Loucy (cell line): ENCODE results near the gene COL5A3.
"Not testable (repeated sequence)": the region's sequence is repeated elsewhere in the genome, so short reads cannot be mapped to it uniquely, and the experiment has no call there.

ENCODE experiments used
- H2AFZ ChIP-seq: fragments of 200-600 bp; sonication (generic); 2 replicates; pipeline ENCODE4 v1.6.0; 2016; ENCODE audit warnings: antibody characterized with exemption, mild to moderate bottlenecking, low read length, moderate library complexity
- H3F3A ChIP-seq: fragments of 200-600 bp; 2 replicates; pipeline ENCODE4 v1.6.0; 2016; ENCODE audit warnings: antibody characterized with exemption, low read depth, mild to moderate bottlenecking
- H3K27me3 ChIP-seq: fragments of 200-600 bp; sonication (generic); 2 replicates; pipeline ENCODE4 v1.6.1; 2014; ENCODE audit warnings: low read length, mild to moderate bottlenecking; ENCODE audit not compliant: insufficient read depth, poor library complexity, severe bottlenecking
- H3K36me3 ChIP-seq: fragments of 200-600 bp; sonication (generic); 2 replicates; pipeline ENCODE4 v1.6.1; 2016; ENCODE audit warnings: low read length; ENCODE audit not compliant: insufficient read depth
- H3K4me1 ChIP-seq: fragments of 200-600 bp; sonication (generic); 2 replicates; pipeline ENCODE4 v1.5.1; 2014; ENCODE audit warnings: low read length, mild to moderate bottlenecking; ENCODE audit not compliant: insufficient read depth, poor library complexity, severe bottlenecking
- H3K4me2 ChIP-seq: fragments of 200-600 bp; sonication (generic); 2 replicates; pipeline ENCODE4 v1.6.0; 2014; ENCODE audit warnings: antibody characterized with exemption, low read length, low read depth, mild to moderate bottlenecking; ENCODE audit not compliant: poor library complexity, severe bottlenecking
- H3K4me3 ChIP-seq: fragments of 200-600 bp; sonication (generic); 2 replicates; pipeline ENCODE4 v1.5.1; 2014; ENCODE audit warnings: low read length, mild to moderate bottlenecking, mixed read lengths; ENCODE audit not compliant: poor library complexity, severe bottlenecking
- H3K79me2 ChIP-seq: fragments of 200-600 bp; sonication (generic); 2 replicates; pipeline ENCODE4 v1.6.1; 2014; ENCODE audit warnings: low read length; ENCODE audit not compliant: insufficient read depth
- H3K9ac ChIP-seq: fragments of 200-600 bp; sonication (generic); 2 replicates; pipeline ENCODE4 v1.6.0; 2014; ENCODE audit warnings: mild to moderate bottlenecking, low read depth, low read length, moderate library complexity; ENCODE audit not compliant: poor library complexity, severe bottlenecking
- H3K9me2 ChIP-seq: fragments of 200-600 bp; sonication (generic); replicated peaks from 2 replicates; pipeline ENCODE4 v1.6.1; 2016; ENCODE audit warnings: low read depth, low read length, mixed read lengths
- H3K9me3 ChIP-seq: fragments of 200-600 bp; sonication (generic); 2 replicates; pipeline ENCODE4 v1.6.1; 2014; ENCODE audit warnings: mild to moderate bottlenecking, antibody characterized with exemption, low read length, low read depth; ENCODE audit not compliant: insufficient read depth
- H4K20me1 ChIP-seq: fragments of 200-600 bp; sonication (generic); 2 replicates; pipeline ENCODE4 v1.6.0; 2014; ENCODE audit warnings: antibody characterized with exemption, low read length, mild to moderate bottlenecking; ENCODE audit not compliant: insufficient read depth, poor library complexity, severe bottlenecking
- CTCF ChIP-seq: fragments of 200-600 bp; sonication (generic); conservative IDR thresholded peaks from 2 replicates; pipeline ENCODE4 v1.5.1; 2014; ENCODE audit warnings: mild to moderate bottlenecking, antibody characterized with exemption, low read length
- EZH2phosphoT487 ChIP-seq: fragments of 200-600 bp; IDR thresholded peaks from 2 replicates; pipeline ENCODE4 v1.6.1; 2018; ENCODE audit warnings: antibody characterized with exemption, mild to moderate bottlenecking, moderate library complexity, borderline replicate concordance

Gene COL5A3

GRCh38 chr19:9932835-9933234, 77.5 kb downstream of the COL5A3 start:
- Histone ChIP-seq H4K20me1 (no peaks in the 10 kb centered on the region), H3K36me3 (no peaks in the 10 kb centered on the region), H3K9ac (no peak overlapping the region), H3K4me1 (no peaks in the 10 kb centered on the region), H3K9me2 (no peaks in the 10 kb centered on the region), H3K79me2 (no peaks in the 10 kb centered on the region), H3K4me2 (no peak overlapping the region), H2AFZ (no peak overlapping the region), H3F3A (no peaks in the 10 kb centered on the region), H3K27me3 (no peaks in the 10 kb centered on the region), H3K9me3 (no peaks in the 10 kb centered on the region), H3K4me3 (no peak overlapping the region)
- TF ChIP-seq CTCF (no peak), EZH2phosphoT487 (no peak)

GRCh38 chr19:9931629-9932028, 78.7 kb downstream of the COL5A3 start:
- no peaks in the 10 kb centered on the region for H3K9me3 ChIP-seq
- H3F3A ChIP-seq, result no peaks in the 10 kb centered on the region
- H3K79me2 ChIP-seq, result no peaks in the 10 kb centered on the region
- TF ChIP-seq CTCF, result no peak
- TF ChIP-seq EZH2phosphoT487, result no peak
- no peak overlapping the region for H3K4me3 ChIP-seq
- no peak overlapping the region for H3K9ac ChIP-seq
- no peaks in the 10 kb centered on the region for H4K20me1 ChIP-seq
- H3K4me2 ChIP-seq, result no peak overlapping the region
- no peaks in the 10 kb centered on the region for H3K27me3 ChIP-seq
- H3K36me3 ChIP-seq, result no peaks in the 10 kb centered on the region
- H2AFZ ChIP-seq, result no peak overlapping the region
- H3K9me2 ChIP-seq, result no peaks in the 10 kb centered on the region
- H3K4me1 ChIP-seq, result no peaks in the 10 kb centered on the region

GRCh38 chr19:9923440-9923839, 86.9 kb downstream of the COL5A3 start:
- no peaks in the 10 kb centered on the region for H3K27me3 ChIP-seq
- no peak for TF ChIP-seq CTCF
- no peak for TF ChIP-seq EZH2phosphoT487
- no peak overlapping the region for H3K4me2 ChIP-seq
- H3K36me3 ChIP-seq, result no peaks in the 10 kb centered on the region
- H3F3A ChIP-seq, result no peaks in the 10 kb centered on the region
- H3K4me1 ChIP-seq, result no peaks in the 10 kb centered on the region
- H2AFZ ChIP-seq, result no peak overlapping the region
- no peak overlapping the region for H3K4me3 ChIP-seq
- H4K20me1 ChIP-seq, result no peaks in the 10 kb centered on the region
- no peaks in the 10 kb centered on the region for H3K79me2 ChIP-seq
- H3K9me2 ChIP-seq, result no peaks in the 10 kb centered on the region
- no peak overlapping the region for H3K9ac ChIP-seq
- no peaks in the 10 kb centered on the region for H3K9me3 ChIP-seq

GRCh38 chr19:9922782-9923379, 87.4 kb downstream of the COL5A3 start:
- H3K27me3 ChIP-seq, H3K9ac ChIP-seq, H3K9me3 ChIP-seq, H3K4me3 ChIP-seq, H4K20me1 ChIP-seq, H3K4me1 ChIP-seq, H3F3A ChIP-seq, H3K9me2 ChIP-seq, H3K4me2 ChIP-seq, H3K36me3 ChIP-seq, H3K79me2 ChIP-seq, H2AFZ ChIP-seq: not testable (repeated sequence)
